Activated CD4-positive, alpha-beta memory T cell treated with anti-CD3 and anti-CD28 coated beads, Interleukin-2, amount 10 ng/mL, durations not matched to agents 7 days and 5 days (primary cell): Measurements from ENCODE around the gene ZNF282. TPM values are rescaled to one million over a fixed set of nuclear protein-coding genes. Genes with fewer than 3 reads are reported as not detected.
"Not testable (repeated sequence)": the region's sequence is repeated elsewhere in the genome, so short reads cannot be mapped to it uniquely, and the experiment has no call there.

ENCODE experiments used
- CTCF ChIA-PET: fragments of 350-600 bp; sonication (Branson Sonifier 250); formaldehyde crosslinking; loops from one replicate; lab custom pipeline; 2021; ENCODE audit warnings: antibody characterized with exemption, inconsistent platforms; lab: Charles Lee
- POLR2A ChIA-PET: fragments of 350-600 bp; sonication (Branson Sonifier 250); formaldehyde crosslinking; loops from one replicate; lab custom pipeline; 2021; ENCODE audit warnings: antibody characterized with exemption; lab: Charles Lee
- DNase-seq: peaks from one replicate; pipeline ENCODE4 v3.0.0-alpha.2; 2020
- H3K27ac Mint-ChIP-seq: one replicate; pipeline ENCODE4 v1.8.0; 2021; ENCODE audit warnings: mild to moderate bottlenecking, mixed read lengths
- H3K27me3 Mint-ChIP-seq: one replicate; pipeline ENCODE4 v1.8.0; 2021; ENCODE audit warnings: mixed read lengths
- H3K36me3 Mint-ChIP-seq: one replicate; pipeline ENCODE4 v1.8.0; 2021; ENCODE audit warnings: low read depth, mixed read lengths
- H3K4me1 Mint-ChIP-seq: one replicate; pipeline ENCODE4 v1.8.0; 2021; ENCODE audit warnings: mixed read lengths
- H3K4me3 Mint-ChIP-seq: one replicate; pipeline ENCODE4 v1.8.0; 2021; ENCODE audit warnings: mild to moderate bottlenecking, mixed read lengths
- H3K9me3 Mint-ChIP-seq: one replicate; pipeline ENCODE4 v1.8.0; 2021; ENCODE audit warnings: mixed read lengths
- total RNA-seq, 2 experiments: library from RNA; stranded (reverse); gene quantifications; one replicate each; pipeline ENCODE4 v1.2.3, GENCODE V29; 2021

ZNF282 gene
- total RNA-seq, 2 experiments from 2014 or later, result 66.1 to 66.6 TPM

GRCh38 chr7:149216402-149216801 is 21.1 kb downstream of the ZNF282 start:
- ChIA-PET CTCF (interaction anchor here (0.6 kb wide), 1 partner anchor 106 kb away, joined by 3 read pairs; no protein-coding TSS in a partner anchor), POLR2A (no interaction called here)
- Mint-ChIP-seq H3K36me3 (peaks cover 77% of the 10 kb centered on the region), H3K4me3 (no peak overlapping the region), H3K9me3 (no peaks in the 10 kb centered on the region), H3K27me3 (no peaks in the 10 kb centered on the region), H3K4me1 (peaks cover 9% of the 10 kb centered on the region), H3K27ac (no peak overlapping the region)
- no peak for DNase-seq

GRCh38 chr7:149217570-149217969 is 22.2 kb downstream of the ZNF282 start:
- Mint-ChIP-seq H3K36me3 (peaks cover 77% of the 10 kb centered on the region), H3K27ac (no peak overlapping the region), H3K27me3 (no peaks in the 10 kb centered on the region), H3K4me1 (peaks cover 4% of the 10 kb centered on the region), H3K4me3 (no peak overlapping the region), H3K9me3 (no peaks in the 10 kb centered on the region)
- CTCF ChIA-PET, result no interaction called here
- POLR2A ChIA-PET, result no interaction called here
- no peak for DNase-seq

GRCh38 chr7:149218469-149219420 is 23.4 kb downstream of the ZNF282 start:
- Mint-ChIP-seq H3K4me1 (peaks cover 4% of the 10 kb centered on the region), H3K4me3 (no peak overlapping the region), H3K36me3 (peaks cover 74% of the 10 kb centered on the region), H3K27ac (no peak overlapping the region), H3K27me3 (no peaks in the 10 kb centered on the region), H3K9me3 (no peaks in the 10 kb centered on the region)
- DNase-seq, result no peak
- POLR2A ChIA-PET, result interaction anchor here (0.6 kb wide), 2 partner anchors 24 to 94 kb away, joined by 3 read pairs; no protein-coding TSS in a partner anchor
- CTCF ChIA-PET, result no interaction called here

DNA sequence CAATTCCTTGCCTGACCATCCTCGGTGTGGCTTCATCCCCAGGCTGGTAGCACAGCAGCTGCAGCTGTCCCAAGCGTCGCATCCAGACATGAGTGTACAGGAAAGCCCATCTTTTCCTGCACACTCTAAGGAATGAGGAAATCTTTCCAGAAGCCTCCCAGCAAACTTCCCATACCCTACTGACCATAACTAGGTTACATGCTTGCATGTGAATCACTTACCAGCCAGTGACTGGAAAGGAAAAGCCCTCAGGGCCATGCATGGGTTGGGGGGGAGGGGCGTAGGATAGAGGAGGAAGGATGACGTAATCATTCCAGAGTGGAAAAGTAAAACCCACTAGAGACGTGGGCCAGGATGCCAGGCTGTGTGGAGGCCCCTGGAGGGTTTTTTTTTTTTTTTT is 25.2 kb downstream of the ZNF282 start:
- Mint-ChIP-seq H3K27me3 (no peaks in the 10 kb centered on the region), H3K27ac (no peak overlapping the region), H3K9me3 (no peaks in the 10 kb centered on the region), H3K4me1 (peaks cover 1% of the 10 kb centered on the region), H3K4me3 (no peak overlapping the region), H3K36me3 (peaks cover 69% of the 10 kb centered on the region)
- ChIA-PET POLR2A (no interaction called here), CTCF (no interaction called here)
- DNase-seq, result no peak

- H3K36me3 Mint-ChIP-seq, result peaks cover 51% of the 10 kb centered on the region
- H3K4me1 Mint-ChIP-seq, result peaks cover 1% of the 10 kb centered on the region
- no peak overlapping the region for H3K27ac Mint-ChIP-seq
- ChIA-PET CTCF (interaction anchor here (0.6 kb wide), 1 partner anchor 1168 kb away, joined by 6 read pairs; no protein-coding TSS in a partner anchor), POLR2A (no interaction called here)
- H3K4me3 Mint-ChIP-seq, result no peak overlapping the region
- H3K9me3 Mint-ChIP-seq, result no peaks in the 10 kb centered on the region
- H3K27me3 Mint-ChIP-seq, result no peaks in the 10 kb centered on the region
- no peak for DNase-seq
These were observed 27.8 kb downstream of the ZNF282 start for GRCh38 chr7:149223176-149223575.

- Mint-ChIP-seq H3K27me3 (no peaks in the 10 kb centered on the region), H3K9me3 (no peaks in the 10 kb centered on the region), H3K4me3 (no peak overlapping the region), H3K27ac (no peak overlapping the region), H3K4me1 (peaks cover 1% of the 10 kb centered on the region), H3K36me3 (peaks cover 45% of the 10 kb centered on the region)
- CTCF ChIA-PET, result no interaction called here
- no peak for DNase-seq
- POLR2A ChIA-PET, result no interaction called here
These were observed 28.4 kb downstream of the ZNF282 start for GRCh38 chr7:149223761-149224160.

DNA sequence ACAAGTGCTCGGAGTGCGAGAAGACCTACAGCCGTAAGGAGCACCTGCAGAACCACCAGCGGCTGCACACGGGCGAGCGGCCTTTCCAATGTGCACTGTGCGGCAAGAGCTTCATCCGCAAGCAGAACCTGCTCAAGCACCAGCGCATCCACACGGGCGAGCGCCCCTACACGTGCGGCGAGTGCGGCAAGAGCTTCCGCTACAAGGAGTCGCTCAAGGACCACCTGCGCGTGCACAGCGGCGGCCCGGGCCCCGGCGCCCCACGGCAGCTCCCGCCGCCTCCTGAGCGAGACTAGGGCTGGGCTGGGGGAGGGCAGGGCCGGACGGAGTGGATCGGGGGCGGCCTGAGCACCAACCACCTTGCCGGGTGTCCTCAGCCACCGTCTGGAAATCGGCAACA is 29.0 kb downstream of the ZNF282 start:
- DNase-seq, result no peak
- Mint-ChIP-seq H3K4me3 (no peak overlapping the region), H3K27ac (no peak overlapping the region), H3K4me1 (peaks cover 1% of the 10 kb centered on the region), H3K9me3 (no peaks in the 10 kb centered on the region), H3K27me3 (no peaks in the 10 kb centered on the region), H3K36me3 (peaks cover 39% of the 10 kb centered on the region)
- ChIA-PET POLR2A (no interaction called here), CTCF (no interaction called here)

- Mint-ChIP-seq H3K9me3 (no peaks in the 10 kb centered on the region), H3K27ac (no peak overlapping the region), H3K4me3 (no peak overlapping the region), H3K4me1 (peaks cover 2% of the 10 kb centered on the region), H3K27me3 (no peaks in the 10 kb centered on the region), H3K36me3 (peaks cover 32% of the 10 kb centered on the region)
- CTCF ChIA-PET, result no interaction called here
- no peak for DNase-seq
- POLR2A ChIA-PET, result no interaction called here
These were observed 29.8 kb downstream of the ZNF282 start for GRCh38 chr7:149225106-149225505.

DNA sequence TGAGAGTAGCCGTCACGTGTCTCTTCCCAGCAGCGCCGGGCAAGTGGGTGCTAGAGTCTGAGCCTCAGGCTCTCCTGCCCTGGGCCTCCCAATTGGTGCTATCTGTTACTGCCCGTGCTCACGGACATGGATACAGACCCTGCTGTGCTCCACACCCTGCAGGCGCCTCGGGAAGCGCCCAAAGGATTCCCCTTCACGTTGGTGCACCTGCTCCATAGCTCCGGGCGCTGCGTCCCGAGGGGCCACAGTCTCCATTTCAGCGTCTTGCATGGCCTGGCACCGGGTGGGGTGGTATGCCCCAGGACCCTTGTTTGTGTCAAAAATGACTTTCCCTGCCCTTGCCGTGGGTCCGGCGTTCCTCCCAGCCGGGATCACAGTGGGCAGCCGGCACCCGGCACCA is 30.3 kb downstream of the ZNF282 start:
- ChIA-PET CTCF (no interaction called here), POLR2A (no interaction called here)
- Mint-ChIP-seq H3K9me3 (no peaks in the 10 kb centered on the region), H3K36me3 (peaks cover 32% of the 10 kb centered on the region), H3K27me3 (no peaks in the 10 kb centered on the region), H3K4me1 (peaks cover 2% of the 10 kb centered on the region), H3K4me3 (no peak overlapping the region), H3K27ac (no peak overlapping the region)
- no peak for DNase-seq

DNA sequence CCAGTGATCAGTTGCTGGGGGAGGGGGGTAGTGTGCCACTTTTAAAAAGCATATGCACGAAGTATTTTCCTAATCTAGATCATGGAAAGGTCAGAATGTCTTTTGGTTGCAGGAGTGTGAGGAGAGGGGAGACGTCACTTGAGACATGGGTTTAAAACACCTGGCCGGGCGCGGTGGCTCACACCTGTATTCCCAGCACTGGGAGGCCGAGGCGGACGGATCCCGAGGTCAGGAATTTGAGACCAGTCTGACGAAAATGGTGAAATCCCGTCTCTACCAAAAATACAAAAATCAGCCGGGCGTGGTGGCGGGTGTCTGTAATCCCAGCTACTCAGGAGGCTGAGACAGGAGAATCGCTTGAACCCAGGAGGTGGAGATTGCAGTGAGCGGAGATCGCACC is 31.0 kb downstream of the ZNF282 start:
- CTCF ChIA-PET, H3K9me3 Mint-ChIP-seq: not testable (repeated sequence)
- POLR2A ChIA-PET, result interaction anchor here (1.0 kb wide), 1 partner anchor 9 kb away, joined by 3 read pairs; no protein-coding TSS in a partner anchor

GRCh38 chr7:149226840-149227494 is 31.6 kb downstream of the ZNF282 start:
- ChIA-PET CTCF (no interaction called here), POLR2A (interaction anchor here (1.0 kb wide), 1 partner anchor 9 kb away, joined by 3 read pairs; no protein-coding TSS in a partner anchor)
- Mint-ChIP-seq H3K27me3 (no peaks in the 10 kb centered on the region), H3K27ac (no peak overlapping the region), H3K36me3 (peaks cover 21% of the 10 kb centered on the region), H3K4me3 (no peak overlapping the region), H3K4me1 (peaks cover 2% of the 10 kb centered on the region), H3K9me3 (no peaks in the 10 kb centered on the region)
- DNase-seq, result no peak

More for the DNA sequence above, 31.0 kb downstream of the ZNF282 start:
- not testable (repeated sequence) for H3K4me1 Mint-ChIP-seq, DNase-seq, H3K27me3 Mint-ChIP-seq, H3K4me3 Mint-ChIP-seq, H3K27ac Mint-ChIP-seq
- peaks cover 26% of the 10 kb centered on the region for H3K36me3 Mint-ChIP-seq

DNA sequence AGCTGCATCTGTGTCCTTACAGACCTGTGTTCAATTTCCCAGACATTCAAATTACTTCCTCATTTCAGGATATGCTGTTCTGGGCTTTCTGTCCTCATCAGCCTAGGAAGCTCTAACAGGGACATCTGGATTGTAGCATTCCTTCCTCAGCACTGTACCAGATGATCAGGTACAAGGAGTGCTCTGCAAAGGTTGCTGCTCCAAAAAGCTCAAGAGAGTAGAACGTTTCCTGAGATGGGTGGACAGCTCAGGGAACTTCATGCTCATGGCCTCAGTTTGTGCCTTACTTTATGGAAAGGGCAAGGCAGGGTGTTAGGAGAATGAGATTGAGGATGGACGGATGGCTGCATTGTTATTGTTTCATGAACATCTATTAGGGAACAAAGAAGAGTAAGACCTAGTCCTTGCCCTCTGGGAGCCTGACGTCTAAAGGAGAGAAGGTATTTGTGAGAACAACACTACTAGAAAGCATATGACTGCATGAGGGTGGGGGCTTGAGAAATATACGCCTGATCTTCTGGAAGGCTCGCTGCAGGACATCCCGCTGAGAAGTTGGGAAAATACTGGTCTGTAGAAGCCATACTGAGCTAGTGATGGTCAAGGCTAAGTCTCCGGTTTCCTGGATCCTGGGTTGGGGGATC is 33.6 kb downstream of the ZNF282 start:
- no peaks in the 10 kb centered on the region for H3K9me3 Mint-ChIP-seq
- no peak overlapping the region for H3K4me3 Mint-ChIP-seq
- peaks cover 14% of the 10 kb centered on the region for H3K36me3 Mint-ChIP-seq
- H3K4me1 Mint-ChIP-seq, result peaks cover 2% of the 10 kb centered on the region
- no peak overlapping the region for H3K27ac Mint-ChIP-seq
- CTCF ChIA-PET, result interaction anchor here (1.1 to 1.2 kb wide), 2 partner anchors 19 to 33 kb away, joined by 3 to 4 read pairs; partner anchors contain the start of gene ZNF282
- POLR2A ChIA-PET, result interaction anchor here (1.1 to 2.0 kb wide), 4 partner anchors 11 to 36 kb away, joined by 3 to 4 read pairs (median 3); partner anchors contain the start of gene ZNF212
- no peak for DNase-seq
- H3K27me3 Mint-ChIP-seq, result no peaks in the 10 kb centered on the region
